SK-N-SH (cell line): ENCODE measurements around the gene OGG1. TPM values are rescaled to one million over a fixed set of nuclear protein-coding genes. Genes with fewer than 3 reads are reported as not detected.

Experiments used
- CTCF ChIA-PET: fragments of 300-600, 350-600 bp; formaldehyde crosslinking; extraction: SDS; loops from one replicate; lab custom pipeline; 2021; lab: Yijun Ruan, JAX
- POLR2A ChIA-PET: fragments of 350-600 bp; sonication (Branson Sonifier 250); formaldehyde crosslinking; extraction: SDS; loops from one replicate; lab custom pipeline; 2020; ENCODE audit warnings: antibody characterized with exemption, inconsistent platforms; lab: Yijun Ruan, JAX
- DNase-seq: peaks from one replicate; pipeline ENCODE4 v3.0.0; 2012
- H2AFZ ChIP-seq: fragments of 200-600 bp; sonication (generic); 2 replicates; pipeline ENCODE4 v1.8.1; 2016; ENCODE audit warnings: antibody characterized with exemption, mild to moderate bottlenecking, low read depth
- H3F3A ChIP-seq: fragments of 200-600 bp; sonication (generic); replicated peaks from 2 replicates; pipeline ENCODE3; 2016; ENCODE audit warnings: antibody characterized with exemption, mild to moderate bottlenecking; ENCODE audit not compliant: insufficient read depth
- H3K27ac ChIP-seq, 2 experiments: fragments of 200-500 bp in 1 of 2; fragments of 200-600 bp in 1 of 2; sonication (Bioruptor generic) in 1 of 2; sonication (generic), shearing (Covaris generic) in 1 of 2; 2 replicates each; pipeline versions ENCODE4 v1.5.1 to v1.6.1; 2014 to 2016; ENCODE audit warnings: low read depth in 2 of 2, inconsistent platforms in 1 of 2, low read length in 1 of 2, mild to moderate bottlenecking in 1 of 2, mixed read lengths in 1 of 2
- H3K27me3 ChIP-seq: fragments of 200-600 bp; sonication (generic), shearing (Covaris generic); 2 replicates; pipeline ENCODE4 v1.6.1; 2016; ENCODE audit warnings: mixed run types; ENCODE audit not compliant: insufficient read depth
- H3K36me3 ChIP-seq, 2 experiments: fragments of 200-500 bp in 1 of 2; fragments of 200-600 bp in 1 of 2; sonication (Bioruptor generic) in 1 of 2; sonication (generic) in 1 of 2; replicated peaks in 1 of 2; 2 replicates each; pipeline versions ENCODE3 to v1.5.1; 2014 to 2016; ENCODE audit warnings: low read length in 1 of 2, mild to moderate bottlenecking in 1 of 2; ENCODE audit not compliant: insufficient read depth in 2 of 2, control insufficient read depth in 1 of 2
- H3K4me1 ChIP-seq, 2 experiments: fragments of 200-500 bp in 1 of 2; fragments of 200-600 bp in 1 of 2; sonication (Bioruptor generic) in 1 of 2; sonication (generic), shearing (Covaris generic) in 1 of 2; 2 replicates each; pipeline versions ENCODE4 v1.5.1 to v1.6.1; 2014 to 2016; ENCODE audit warnings: low read depth in 1 of 2, low read length in 1 of 2, mixed run types in 1 of 2; ENCODE audit not compliant: insufficient read depth in 2 of 2, control insufficient read depth in 1 of 2
- H3K4me2 ChIP-seq: fragments of 200-600 bp; sonication (generic), shearing (Covaris generic); 2 replicates; pipeline ENCODE4 v1.6.1; 2017; ENCODE audit warnings: mixed run types
- H3K4me3 ChIP-seq, 2 experiments: fragments of 200-500 bp in 1 of 2; fragments of 200-600 bp in 1 of 2; sonication (Bioruptor generic) in 1 of 2; sonication (generic), shearing (Covaris generic) in 1 of 2; 2 replicates each; pipeline versions ENCODE4 v1.5.1 to v1.8.1; 2014 to 2016; ENCODE audit warnings: low read depth in 2 of 2, inconsistent platforms in 1 of 2, low read length in 1 of 2, mild to moderate bottlenecking in 1 of 2, mixed read lengths in 1 of 2, moderate library complexity in 1 of 2
- H3K79me2 ChIP-seq: fragments of 200-600 bp; sonication (generic); 2 replicates; pipeline ENCODE4 v1.8.1; 2017; ENCODE audit warnings: mild to moderate bottlenecking; ENCODE audit not compliant: insufficient read depth
- H3K9ac ChIP-seq: fragments of 200-600 bp; sonication (generic); 2 replicates; pipeline ENCODE4 v1.6.1; 2017; ENCODE audit warnings: mixed run types
- H3K9me2 ChIP-seq: fragments of 200-600 bp; sonication (generic); 2 replicates; pipeline ENCODE4 v1.6.1; 2017; ENCODE audit warnings: mixed run types
- H3K9me3 ChIP-seq: fragments of 200-600 bp; sonication (generic); 2 replicates; pipeline ENCODE4 v1.6.1; 2017; ENCODE audit warnings: mixed run types, mild to moderate bottlenecking, moderate library complexity
- H4K20me1 ChIP-seq: fragments of 200-600 bp; sonication (generic); 2 replicates; pipeline ENCODE4 v1.6.1; 2017; ENCODE audit warnings: mild to moderate bottlenecking, mixed run types; ENCODE audit not compliant: insufficient read depth
- CHD2 ChIP-seq: fragments of 150-350 bp; IDR thresholded peaks from 2 replicates; pipeline ENCODE4 v1.6.1; 2018; ENCODE audit warnings: low read length; ENCODE audit not compliant: partially characterized antibody
- CTCF ChIP-seq: fragments of 200-600 bp; sonication (generic); IDR thresholded peaks from 2 replicates; pipeline ENCODE4 v1.6.1; 2017; ENCODE audit warnings: antibody characterized with exemption, mild to moderate bottlenecking, moderate library complexity
- EP300 ChIP-seq, 2 experiments: IDR thresholded peaks; 2 replicates each; pipeline versions ENCODE4 v1.4.0 to v1.6.1; 2012; ENCODE audit warnings: borderline replicate concordance in 1 of 2, low read depth in 1 of 2, low read length in 1 of 2
- EZH2phosphoT487 ChIP-seq: fragments of 200-600 bp; sonication (generic); IDR thresholded peaks from 2 replicates; pipeline ENCODE4 v1.6.1; 2017; ENCODE audit warnings: low read depth, mixed run types, mild to moderate bottlenecking, antibody characterized with exemption, moderate library complexity, borderline replicate concordance
- FOSL2 ChIP-seq: IDR thresholded peaks from 2 replicates; pipeline ENCODE4 v1.4.0; 2012; ENCODE audit warnings: low read depth, mild to moderate bottlenecking, moderate library complexity, borderline replicate concordance
- FOXJ3 ChIP-seq: sonication (generic); formaldehyde crosslinking; IDR thresholded peaks from 2 replicates; pipeline ENCODE4 v1.5.1; 2020; ENCODE audit warnings: mild to moderate bottlenecking, missing genetic modification reagents
- FOXM1 ChIP-seq: IDR thresholded peaks from 2 replicates; pipeline ENCODE4 v1.4.0; 2012; ENCODE audit warnings: low read depth, mild to moderate bottlenecking
- GATA2 ChIP-seq: sonication (generic); formaldehyde crosslinking; IDR thresholded peaks from 2 replicates; pipeline ENCODE4 v1.5.0; 2020; ENCODE audit warnings: mild to moderate bottlenecking, missing genetic modification reagents
- JUND ChIP-seq: IDR thresholded peaks from 2 replicates; pipeline ENCODE4 v1.4.0; 2012
- MAX ChIP-seq: IDR thresholded peaks from 2 replicates; pipeline ENCODE4 v1.4.0; 2012; ENCODE audit warnings: low read depth
- MEF2A ChIP-seq: IDR thresholded peaks from 2 replicates; pipeline ENCODE4 v1.4.0; 2012; ENCODE audit warnings: low read depth, borderline replicate concordance
- MXI1 ChIP-seq: IDR thresholded peaks from 2 replicates; pipeline ENCODE4 v1.6.1; 2012; ENCODE audit warnings: mild to moderate bottlenecking, low read depth, low read length, improper control_type of control experiment
- NRF1 ChIP-seq: IDR thresholded peaks from 2 replicates; pipeline ENCODE4 v1.6.1; 2012; ENCODE audit warnings: low read depth, mild to moderate bottlenecking, low read length
- RAD21 ChIP-seq: IDR thresholded peaks from 2 replicates; pipeline ENCODE4 v1.6.1; 2012; ENCODE audit warnings: mild to moderate bottlenecking, low read length
- RCOR1 ChIP-seq: fragments of 150-350 bp; IDR thresholded peaks from 2 replicates; pipeline ENCODE4 v1.6.1; 2017; ENCODE audit warnings: antibody characterized with exemption, low read length
- REST ChIP-seq: IDR thresholded peaks from 2 replicates; pipeline ENCODE4 v1.6.1; 2012; ENCODE audit warnings: mild to moderate bottlenecking, low read depth, low read length, moderate library complexity
- SIN3A ChIP-seq: IDR thresholded peaks from 2 replicates; pipeline ENCODE4 v1.6.1; 2012; ENCODE audit warnings: low read depth, mild to moderate bottlenecking, low read length, moderate library complexity, borderline replicate concordance
- SMC3 ChIP-seq: IDR thresholded peaks from 2 replicates; pipeline ENCODE4 v1.6.1; 2012; ENCODE audit warnings: low read depth, low read length, improper control_type of control experiment
- TAF1 ChIP-seq: IDR thresholded peaks from 2 replicates; pipeline ENCODE4 v1.6.1; 2012; ENCODE audit warnings: low read depth, mild to moderate bottlenecking, low read length, moderate library complexity, borderline replicate concordance
- TCF12 ChIP-seq: IDR thresholded peaks from 2 replicates; pipeline ENCODE4 v1.4.0; 2012
- USF1 ChIP-seq: IDR thresholded peaks from 2 replicates; pipeline ENCODE4 v1.4.0; 2012; ENCODE audit warnings: low read depth, borderline replicate concordance
- USF2 ChIP-seq: fragments of 150-350 bp; IDR thresholded peaks from 2 replicates; pipeline ENCODE4 v1.6.1; 2017; ENCODE audit warnings: antibody characterized with exemption, low read length, low read depth, borderline replicate concordance
- YY1 ChIP-seq: IDR thresholded peaks from 2 replicates; pipeline ENCODE4 v1.4.0; 2012; ENCODE audit warnings: low read depth, mild to moderate bottlenecking
- ZBTB33 ChIP-seq: IDR thresholded peaks from 2 replicates; pipeline ENCODE4 v1.4.0; 2012; ENCODE audit warnings: low read depth, borderline replicate concordance
- WGBS: methylation state at CpG from one replicate; pipeline ENCODE4 v1.1.6; 2017; ENCODE audit warnings: low lambda C conversion rate; 5-methylcytosine and 5-hydroxymethylcytosine counted together
- polyA plus RNA-seq, 3 experiments: library from polyadenylated mRNA; depleted of rRNA; stranded (reverse); fragments of >200 nt; gene quantifications; 2 replicates each; pipeline ENCODE4 v1.2.3, GENCODE V29; 2012

The OGG1 gene
- polyA plus RNA-seq, 1 of the 3 experiments (the other 2 are of a cell fraction), result 26.8 TPM

- POLR2A ChIA-PET, result no interaction called here
- DNase-seq, result no peak
- TF ChIP-seq GATA2 (CRISPR knock-in tag) (no peak), MAX (no peak), CTCF (no peak), SIN3A (no peak), YY1 (no peak), TCF12 (peak; percentile 50; the same call in 1 of the 2 replicates), FOXJ3 (CRISPR knock-in tag) (no peak), MXI1 (no peak), RCOR1 (no peak), SMC3 (no peak), MEF2A (no peak), NRF1 (no peak), USF1 (no peak), FOXM1 (no peak), TAF1 (no peak), ZBTB33 (no peak), JUND (peak; percentile 34; the same call in 1 of the 2 replicates), RAD21 (no peak), EP300 (IDR thresholded peaks at IDR 0.05; ENCODE audit: borderline replicate concordance in 1 of 2, low read depth in 1 of 2, low read length in 1 of 2) (no peak), USF2 (no peak), CHD2 (no peak), EZH2phosphoT487 (no peak), REST (no peak), FOSL2 (peak; percentile 49; the same call in 1 of the 2 replicates)
Measured at GRCh38 chr3:9747267-9747666, 2.5 kb upstream of the OGG1 start.

More at GRCh38 chr3:9747267-9747666, 2.5 kb upstream of the OGG1 start:
- peaks cover 38% of the 10 kb centered on the region for H3F3A ChIP-seq
- CTCF ChIA-PET, result no interaction called here
- H3K27ac ChIP-seq, result peak overlapping the region in 1 of 2 experiments; percentile 55; a peak in 1 of 4 replicates
- H3K79me2 ChIP-seq, result peaks cover 30% of the 10 kb centered on the region
- no peaks in the 10 kb centered on the region for H3K27me3 ChIP-seq
- 82% methylated on average over 2 of the region's 8 CpGs for WGBS
- no peak overlapping the region for H2AFZ ChIP-seq
- peak overlapping the region; percentile 30; the same call in 1 of the 2 replicates for H3K4me2 ChIP-seq
- no peaks in the 10 kb centered on the region for H3K9me2 ChIP-seq
- H3K4me3 ChIP-seq, result no peak overlapping the region
- no peak overlapping the region for H3K9ac ChIP-seq
- H3K9me3 ChIP-seq, result no peaks in the 10 kb centered on the region
- no peaks in the 10 kb centered on the region for H4K20me1 ChIP-seq
- peaks cover 17 to 24% of the 10 kb centered on the region in 2 experiments for H3K4me1 ChIP-seq
- peaks cover 51 to 66% of the 10 kb centered on the region in 2 experiments for H3K36me3 ChIP-seq
